ENCODE measurements around the gene BRWD1.
"Not testable (repeated sequence)": the region's sequence is repeated elsewhere in the genome, so short reads cannot be mapped to it uniquely, and the experiment has no call there.

Gene BRWD1

GRCh38 chr21:39136711-39137110 is 176.7 kb downstream of the BRWD1 start:
- Histone ChIP-seq H3K36me3 (ENCODE audit: insufficient read depth, low read length) (no peaks in the 10 kb centered on the region), H3K27me3 (ENCODE audit: insufficient read depth, low read length) (peaks cover 3% of the 10 kb centered on the region), H3K4me1 (ENCODE audit: insufficient read depth, low read length) (peaks cover 5% of the 10 kb centered on the region), H3K9me3 (ENCODE audit: low read length) (no peaks in the 10 kb centered on the region), H2AFZ (ENCODE audit: low read depth, low read length) (no peak overlapping the region), H3K4me3 (ENCODE audit: low read length) (no peak overlapping the region)

DNA sequence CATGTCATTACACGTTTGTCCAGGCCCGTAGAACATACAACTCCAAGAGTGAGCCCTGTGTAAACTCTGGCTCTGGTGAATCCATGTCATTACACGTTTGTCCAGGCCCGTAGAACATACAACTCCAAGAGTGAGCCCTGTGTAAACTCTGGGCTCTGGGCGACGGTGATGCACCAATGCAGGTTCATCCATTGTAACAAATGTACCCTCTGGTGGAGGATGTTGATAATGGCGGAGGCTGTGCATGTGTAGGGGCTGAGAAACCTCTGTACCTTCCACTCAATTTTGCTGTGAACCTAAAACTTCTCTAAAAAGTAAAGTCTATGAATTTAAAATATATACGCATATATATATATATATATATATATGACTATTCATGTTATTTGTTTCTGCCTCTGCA is 177.3 kb downstream of the BRWD1 start:
- H3K27me3 ChIP-seq (ENCODE audit: insufficient read depth, low read length); H3K4me3 ChIP-seq (ENCODE audit: low read length); H3K4me1 ChIP-seq (ENCODE audit: insufficient read depth, low read length); H3K36me3 ChIP-seq (ENCODE audit: insufficient read depth, low read length); H2AFZ ChIP-seq (ENCODE audit: low read depth, low read length); H3K9me3 ChIP-seq (ENCODE audit: low read length): not testable (repeated sequence)

DNA sequence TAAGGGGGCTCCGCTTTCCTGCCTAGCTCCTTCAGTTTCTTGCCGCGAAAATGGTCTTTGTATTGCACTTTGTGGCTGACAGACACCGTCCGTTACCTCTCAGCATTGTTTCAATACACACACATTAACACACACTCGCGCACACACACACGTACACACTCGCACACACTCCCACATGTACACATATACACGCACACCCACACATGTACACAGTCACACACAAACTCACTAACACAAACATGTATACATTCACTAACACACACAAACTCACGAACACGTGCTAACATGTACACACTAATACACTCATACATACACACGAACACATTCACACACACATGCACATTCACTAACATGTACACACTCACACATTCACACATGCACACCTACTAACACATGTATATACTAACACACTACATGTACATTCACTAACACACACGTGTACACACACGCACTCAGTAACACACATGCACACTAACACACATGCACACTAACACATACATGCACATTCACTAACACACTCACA is 179.1 kb downstream of the BRWD1 start:
- Histone ChIP-seq H3K4me1 (ENCODE audit: insufficient read depth, low read length) (peaks cover 5% of the 10 kb centered on the region), H3K4me3 (ENCODE audit: low read length) (no peak overlapping the region), H3K27me3 (ENCODE audit: insufficient read depth, low read length) (no peaks in the 10 kb centered on the region), H3K9me3 (ENCODE audit: low read length) (peaks cover 2% of the 10 kb centered on the region), H3K36me3 (ENCODE audit: insufficient read depth, low read length) (no peaks in the 10 kb centered on the region), H2AFZ (ENCODE audit: low read depth, low read length) (no peak overlapping the region)
